GM21360 (cell line): ENCODE measurements around the gene SUGP2.

Experiments
- ATAC-seq: cut with Tn5 transposase; IDR thresholded peaks from one replicate; pipeline ENCODE4 v1.9.1; 2021; ENCODE audit warnings: mild to moderate bottlenecking, moderate library complexity; ENCODE audit not compliant: unreplicated experiment

The SUGP2 gene

GRCh38 chr19:19033426-19034203 lies at the start of gene SUGP2, which contains the start of gene ARMC6:
TSS of gene SUGP2 (minus strand) at chr19:19033517. CDS start at chr19:19031071, 2,446 bp downstream.
TSS of gene ARMC6 (plus strand) at chr19:19033603. CDS start at chr19:19034210, 607 bp downstream.
- ATAC-seq, result peak; percentile 54

DNA sequence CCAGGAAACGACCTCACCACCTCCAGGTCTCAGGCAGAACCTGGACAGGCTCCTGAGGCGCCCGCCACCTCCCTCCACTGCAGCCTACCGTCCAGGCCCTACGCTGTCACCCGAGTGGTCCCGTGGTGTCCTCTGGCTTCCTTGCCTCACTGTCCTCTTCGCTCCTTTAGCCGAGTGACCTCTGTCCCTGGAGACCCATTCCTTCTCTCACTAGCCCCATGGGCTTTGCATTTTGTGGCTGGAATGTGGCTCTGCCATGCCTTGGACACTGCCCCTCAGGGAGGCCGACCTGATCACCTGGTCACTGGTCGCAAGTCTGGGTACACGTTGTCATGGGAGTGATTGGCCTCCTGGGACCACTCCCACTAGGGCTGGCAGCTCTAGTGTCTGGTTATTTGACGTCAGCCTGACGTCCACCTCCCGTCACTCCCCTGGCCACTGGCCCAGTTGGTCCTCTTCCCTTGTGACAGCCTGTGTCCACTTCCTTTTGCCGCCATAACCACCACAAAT lies 48.4 kb upstream of the SUGP2 start:
- ATAC-seq, result no peak

GRCh38 chr19:19079571-19079970 lies 46.3 kb upstream of the SUGP2 start:
- ATAC-seq, result no peak

DNA sequence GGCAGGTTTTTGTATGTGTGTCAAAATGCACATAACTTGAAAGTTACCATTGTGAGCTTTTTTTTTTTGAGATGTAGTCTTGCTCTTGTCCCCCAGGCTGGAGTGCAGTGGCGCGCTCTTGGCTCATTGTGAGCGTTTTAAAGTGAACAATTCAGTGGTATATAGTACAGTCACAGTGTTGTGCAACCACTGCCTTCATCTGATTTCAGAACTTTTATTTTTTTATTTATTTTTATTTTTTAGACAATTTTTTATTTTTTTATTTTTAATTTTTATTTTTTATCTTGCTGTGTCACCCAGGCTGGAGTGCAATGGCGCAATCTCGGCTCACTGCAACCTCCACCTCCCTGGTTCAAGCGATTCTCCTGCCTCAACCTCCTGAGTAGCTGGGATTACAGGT lies 45.5 kb upstream of the SUGP2 start:
- ATAC-seq, result no peak

DNA sequence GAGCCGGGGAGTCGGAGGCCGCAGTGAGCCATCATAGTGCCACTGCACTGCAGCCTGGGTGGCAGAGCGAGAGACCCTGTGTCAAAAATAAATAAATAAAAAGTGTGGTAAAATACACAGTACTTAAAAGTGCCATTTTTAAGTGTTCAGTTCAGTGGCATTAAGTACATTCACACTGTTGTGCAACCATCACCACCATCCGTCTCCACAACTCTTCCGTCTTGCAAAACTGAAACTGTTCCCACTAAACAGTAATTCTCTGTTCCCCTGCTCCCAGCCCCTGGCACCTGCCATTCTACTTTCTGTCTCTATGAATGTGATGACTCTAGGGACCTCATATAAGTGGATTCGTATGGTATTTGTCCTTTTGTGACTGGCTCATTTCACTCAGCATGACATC lies 43.8 kb upstream of the SUGP2 start:
- ATAC-seq, result no peak

DNA sequence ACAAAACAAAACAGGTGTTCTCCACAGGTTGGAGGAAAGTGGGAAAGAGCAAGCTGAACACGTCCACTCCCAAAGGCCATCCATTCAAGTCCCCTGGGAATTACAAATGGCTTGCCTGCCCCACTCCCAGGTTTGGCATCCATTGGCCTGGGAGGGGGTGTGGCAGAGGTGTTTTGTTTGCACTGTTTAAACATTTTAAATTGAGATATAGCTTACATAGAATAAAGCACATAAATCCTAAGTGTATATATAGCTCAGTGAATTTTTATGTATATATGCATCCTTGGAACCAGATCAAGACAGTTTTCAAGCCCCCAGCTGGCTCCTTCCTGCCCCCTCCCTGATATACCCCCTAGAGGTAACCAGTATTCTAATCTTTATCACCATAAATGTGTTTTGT lies 43.2 kb upstream of the SUGP2 start:
- ATAC-seq, result no peak

DNA sequence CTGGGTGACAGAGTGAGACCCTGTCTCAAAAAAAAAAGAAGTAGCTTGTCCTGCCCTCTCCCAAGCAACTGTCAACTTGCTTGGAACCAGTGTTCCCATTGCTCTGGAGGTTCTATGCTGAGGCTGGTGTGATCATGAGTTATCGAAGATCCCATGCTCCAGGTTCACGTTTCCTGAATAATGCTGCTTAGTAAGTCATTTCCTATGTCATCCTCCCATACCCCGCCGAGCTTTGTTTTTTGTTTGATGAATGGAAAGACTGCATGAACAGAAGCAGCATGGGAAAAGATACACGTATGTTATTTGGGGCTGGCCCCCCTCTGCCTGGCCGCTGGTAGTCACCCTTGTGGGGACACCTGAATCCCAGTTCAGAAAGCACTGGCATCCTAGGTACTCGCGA lies 41.8 kb upstream of the SUGP2 start:
- ATAC-seq, result no peak

DNA sequence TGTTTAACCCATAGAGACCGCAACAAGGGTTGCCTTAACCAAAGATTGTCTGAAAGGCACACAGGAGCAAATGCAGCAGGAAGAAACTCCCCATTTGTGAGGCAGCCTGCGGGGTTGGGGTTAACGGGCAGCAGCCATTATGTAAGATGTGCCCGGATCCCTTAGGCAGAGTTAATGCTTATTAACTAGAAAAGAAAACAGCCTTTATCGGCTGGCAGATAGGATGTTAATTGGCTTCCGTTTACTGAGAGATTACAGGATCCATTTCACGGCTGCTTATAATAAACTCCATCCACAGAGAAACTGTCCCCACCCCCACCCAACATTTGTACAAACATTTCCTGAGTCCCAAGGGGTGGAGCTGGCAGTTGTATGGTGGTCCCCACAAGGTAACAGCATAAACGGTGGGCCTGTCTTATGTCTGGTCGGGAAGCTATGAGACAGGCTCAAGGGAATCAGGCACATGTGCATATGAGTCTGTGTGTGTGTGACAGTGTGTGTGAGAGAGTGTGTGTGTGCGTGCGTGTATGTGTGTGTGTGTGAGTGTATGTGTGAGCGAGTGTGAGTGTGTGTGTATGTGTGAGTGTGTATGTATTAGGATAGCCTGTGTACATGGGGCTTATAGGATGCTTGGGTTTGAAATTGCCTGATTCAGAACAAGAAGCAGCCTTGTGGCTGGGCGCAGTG lies 41.0 kb upstream of the SUGP2 start:
- no peak for ATAC-seq

- ATAC-seq, result no peak
Measured at GRCh38 chr19:19071897-19072296, 38.6 kb upstream of the SUGP2 start.

GRCh38 chr19:19068659-19069654 lies 35.6 kb upstream of the SUGP2 start:
- ATAC-seq, result no peak

DNA sequence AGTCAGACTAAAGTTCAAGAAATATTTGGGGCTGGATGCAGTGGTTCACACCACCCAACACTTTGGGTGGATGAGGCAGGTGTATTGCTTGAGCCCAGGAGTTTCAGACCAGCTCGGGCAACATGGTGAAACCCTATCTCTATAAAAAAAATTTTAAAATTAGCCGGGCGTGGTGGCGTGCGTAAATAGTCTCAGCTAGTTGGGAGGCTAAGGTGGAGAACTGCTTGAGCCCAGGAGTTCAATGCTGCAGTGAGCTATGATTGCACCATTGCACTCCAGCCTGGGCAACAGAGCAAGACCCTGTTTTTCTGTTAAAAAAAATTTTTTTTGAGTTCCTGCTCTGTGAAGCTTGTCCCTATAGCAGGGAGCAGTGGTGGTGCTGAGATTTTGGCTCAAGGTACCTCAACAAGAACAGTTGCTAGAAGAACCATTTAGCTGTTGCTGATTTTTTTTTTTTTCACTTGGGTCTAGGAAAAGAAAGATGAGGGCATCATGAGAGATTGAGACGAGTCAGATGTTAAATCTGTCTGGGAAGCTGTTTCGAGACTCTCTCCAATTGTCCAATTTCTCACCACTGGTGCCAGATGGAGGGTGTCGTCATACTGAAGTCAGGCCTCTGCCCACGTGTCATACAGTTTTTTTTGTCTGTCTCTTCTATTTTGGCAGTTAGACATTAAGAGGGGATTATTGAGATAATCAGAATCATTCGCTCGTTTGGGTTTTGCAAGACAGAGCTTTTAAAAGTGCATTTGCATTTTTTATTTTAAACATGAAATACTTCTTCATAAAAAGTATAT lies 34.2 kb upstream of the SUGP2 start:
- no peak for ATAC-seq

DNA sequence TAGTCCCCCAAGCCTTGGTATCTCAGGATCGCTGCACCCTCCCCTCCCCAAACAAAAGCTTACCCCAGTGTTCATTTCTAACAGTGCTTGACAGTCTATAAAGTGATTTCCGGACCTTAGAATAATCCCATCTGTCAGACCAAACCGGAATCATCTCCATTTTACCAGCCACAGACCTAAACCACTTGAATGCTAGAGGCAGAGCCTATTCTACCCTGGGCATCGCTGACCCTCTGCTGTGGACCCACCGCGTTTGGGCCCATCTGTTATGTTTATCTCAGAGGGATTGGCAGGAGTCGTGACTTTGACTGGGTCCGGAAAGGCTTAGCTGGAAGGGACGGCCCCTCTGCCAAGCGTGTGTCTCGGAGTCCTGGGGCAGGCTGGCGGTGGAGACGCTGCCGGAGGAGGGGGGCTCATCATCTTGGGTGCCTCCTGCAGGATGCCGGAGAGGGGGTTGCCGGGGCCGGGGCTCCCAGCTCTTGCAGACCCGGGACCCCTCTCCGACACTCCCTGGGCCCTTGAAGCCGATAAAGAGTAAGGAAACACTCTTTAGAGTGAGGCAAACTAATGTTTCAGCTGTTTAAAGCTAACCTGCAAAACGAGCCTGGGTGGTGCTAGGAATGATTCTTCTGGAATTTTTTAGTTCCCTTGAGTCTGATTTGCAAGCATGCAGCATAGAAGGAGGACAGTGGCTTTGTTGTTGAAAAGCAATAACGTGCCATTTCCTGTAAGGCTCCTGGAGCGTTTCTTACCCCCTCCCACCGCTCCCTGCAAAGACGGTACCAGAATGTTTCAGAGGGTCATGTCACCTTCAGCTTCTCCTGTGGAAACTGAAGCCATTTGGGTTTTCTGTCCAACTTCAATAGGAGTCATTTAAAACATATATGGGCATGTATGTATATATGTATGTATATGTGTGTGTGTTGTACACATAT lies 31.8 kb upstream of the SUGP2 start:
- ATAC-seq, result no peak

DNA sequence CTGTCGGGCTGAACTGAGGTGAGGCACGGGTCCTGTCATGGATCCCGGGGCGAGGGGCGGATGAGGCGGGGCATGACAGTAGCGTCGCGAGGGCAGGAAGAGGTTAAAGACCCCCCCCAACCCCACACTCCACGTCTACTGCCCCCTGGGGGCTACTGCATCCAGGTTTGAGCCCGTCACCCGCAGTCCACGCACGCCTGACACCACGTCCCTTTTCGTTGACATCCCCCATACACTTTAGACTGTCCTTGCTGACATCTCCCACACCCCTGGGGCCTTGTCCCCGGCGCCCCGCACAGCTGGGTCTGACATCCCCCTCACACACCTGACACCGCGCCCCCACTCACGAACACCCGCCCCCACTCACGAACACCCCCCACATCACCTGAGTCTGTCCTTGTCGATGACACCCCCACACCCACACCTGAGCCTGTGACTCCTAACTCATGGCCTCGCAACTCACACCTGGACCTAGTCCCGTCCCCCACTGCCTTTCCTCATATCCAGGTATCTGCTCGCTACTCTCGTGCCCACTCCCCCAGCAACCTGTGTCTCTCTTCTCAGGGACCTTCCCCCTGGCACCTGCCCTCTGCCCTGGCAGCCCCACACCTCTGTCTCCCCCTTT lies 30.9 kb upstream of the SUGP2 start:
- no peak for ATAC-seq

DNA sequence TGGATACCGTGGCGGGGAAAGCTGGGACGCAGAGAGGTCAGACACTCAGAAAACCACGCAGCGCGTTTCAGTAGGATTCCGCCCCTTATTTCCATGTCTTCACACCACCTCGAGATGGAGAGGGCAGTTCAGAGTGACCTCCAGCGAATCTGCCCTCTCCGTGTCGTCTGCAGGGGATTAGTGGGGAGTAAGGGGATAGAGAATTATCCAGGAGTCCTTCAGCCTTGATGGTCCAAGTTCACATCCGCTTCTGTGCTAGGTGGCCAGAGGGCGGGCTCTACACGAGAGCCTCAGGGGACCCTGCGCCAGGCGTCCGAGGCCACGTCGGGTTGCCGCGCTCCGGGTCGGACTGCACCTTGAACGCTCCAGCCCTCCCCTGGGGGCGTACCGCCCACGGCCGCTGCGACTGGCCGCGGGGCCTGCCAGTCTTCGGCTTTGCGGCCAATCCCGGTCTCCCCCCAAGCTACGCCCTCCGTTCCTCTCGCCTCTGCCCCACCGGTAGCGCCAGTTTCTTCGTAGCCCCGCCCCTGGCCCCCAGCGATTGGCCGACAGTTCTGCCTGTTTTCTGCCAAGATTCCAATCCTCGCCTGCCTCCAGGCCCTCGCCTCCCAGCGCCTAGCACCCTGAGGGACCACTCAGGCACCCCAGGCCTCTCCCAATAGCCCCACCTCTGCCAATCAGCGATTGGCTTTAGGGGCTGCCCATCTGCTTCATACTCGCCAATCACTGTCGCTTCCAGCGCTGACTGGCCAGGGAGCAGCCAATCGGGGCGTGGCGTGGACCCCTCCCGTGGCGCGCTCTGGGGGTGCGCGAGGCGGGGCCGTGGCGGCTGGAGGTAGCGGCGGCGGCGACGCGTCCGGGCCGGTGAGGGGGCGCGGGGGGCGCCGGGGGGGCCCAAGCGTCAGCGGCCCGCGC lies 30.1 kb upstream of the SUGP2 start, which contains the start of gene SLC25A42:
SLC25A42 (plus strand) TSS at position 812 of the 915 bp plus-strand sequence. CDS start 32,131 bp downstream, outside the sequence.
- peak; percentile 80 for ATAC-seq

GRCh38 chr19:19062454-19063182 lies 29.3 kb upstream of the SUGP2 start:
- ATAC-seq, result no peak

GRCh38 chr19:19061506-19061905 lies 28.2 kb upstream of the SUGP2 start:
- ATAC-seq, result no peak
